ENCODE results near the gene FAAP100.

FAAP100 gene

GRCh38 chr17:81511804-81512561 is 40.2 kb downstream of the FAAP100 start:
- DNase-seq (ENCODE audit: low read depth) = no peak

GRCh38 chr17:81511554-81511803 is 40.7 kb downstream of the FAAP100 start:
- no peak for DNase-seq (ENCODE audit: low read depth)

GRCh38 chr17:81510785-81511553 is 41.2 kb downstream of the FAAP100 start:
- DNase-seq (ENCODE audit: low read depth) = peak; percentile 19

GRCh38 chr17:81509972-81510784 is 42.0 kb downstream of the FAAP100 start:
- DNase-seq (ENCODE audit: low read depth) = peak; percentile 78

GRCh38 chr17:81509207-81509971 is 42.8 kb downstream of the FAAP100 start:
- DNase-seq (ENCODE audit: low read depth) = peak; percentile 17

- peak; percentile 40 for DNase-seq (ENCODE audit: low read depth)
Observed at GRCh38 chr17:81508639-81509206, 43.4 kb downstream of the FAAP100 start.

GRCh38 chr17:81503619-81504018 is 48.5 kb downstream of the FAAP100 start:
- no peak for DNase-seq (ENCODE audit: low read depth)

- no peak for DNase-seq (ENCODE audit: low read depth)
Observed at GRCh38 chr17:81502471-81503017, 49.6 kb downstream of the FAAP100 start.

- peak; percentile 36 for DNase-seq (ENCODE audit: low read depth)
Observed at GRCh38 chr17:81500047-81500446, 52.1 kb downstream of the FAAP100 start.

- no peak for DNase-seq (ENCODE audit: low read depth)
Observed at GRCh38 chr17:81499601-81499970, 52.6 kb downstream of the FAAP100 start.

- DNase-seq (ENCODE audit: low read depth) = no peak
Observed at GRCh38 chr17:81498953-81499600, 53.1 kb downstream of the FAAP100 start.

- DNase-seq (ENCODE audit: low read depth) = peak; percentile 33
Observed at GRCh38 chr17:81494626-81495377, 57.4 kb downstream of the FAAP100 start.

- no peak for DNase-seq (ENCODE audit: low read depth)
Observed at GRCh38 chr17:81493198-81494038, 58.7 kb downstream of the FAAP100 start.

- DNase-seq (ENCODE audit: low read depth) = no peak
Observed at GRCh38 chr17:81492706-81493105, 59.4 kb downstream of the FAAP100 start.

- DNase-seq (ENCODE audit: low read depth) = no peak
Observed at GRCh38 chr17:81492202-81492601, 60.0 kb downstream of the FAAP100 start.

GRCh38 chr17:81491761-81492160 is 60.4 kb downstream of the FAAP100 start:
- DNase-seq (ENCODE audit: low read depth) = no peak

- no peak for DNase-seq (ENCODE audit: low read depth)
Observed at GRCh38 chr17:81491181-81491581, 61.0 kb downstream of the FAAP100 start.

GRCh38 chr17:81489998-81490992 is 61.9 kb downstream of the FAAP100 start:
- no peak for DNase-seq (ENCODE audit: low read depth)
